OCI-LY1 (cell line): Measurements from ENCODE around the gene DBT.
"Not testable (repeated sequence)": the region's sequence is repeated elsewhere in the genome, so short reads cannot be mapped to it uniquely, and the experiment has no call there.

Experiments
- H2AFZ ChIP-seq: fragments of 200-600 bp; sonication (generic), shearing (Covaris generic); 2 replicates; pipeline ENCODE4 v1.6.0; 2014; ENCODE audit warnings: antibody characterized with exemption, mild to moderate bottlenecking, low read length
- H3F3A ChIP-seq: fragments of 200-600 bp; sonication (generic), shearing (Covaris generic); 2 replicates; pipeline ENCODE4 v1.6.0; 2014; ENCODE audit warnings: mild to moderate bottlenecking, antibody characterized with exemption, low read length, moderate library complexity; ENCODE audit not compliant: insufficient read depth
- H3K27ac ChIP-seq: fragments of 200-600 bp; sonication (generic); 2 replicates; pipeline ENCODE4 v1.5.1; 2014; ENCODE audit warnings: low read length, mixed run types, mild to moderate bottlenecking, low read depth; ENCODE audit not compliant: poor library complexity, severe bottlenecking
- H3K27me3 ChIP-seq: fragments of 200-600 bp; sonication (generic); 2 replicates; pipeline ENCODE4 v1.6.0; 2014; ENCODE audit warnings: antibody characterized with exemption, mild to moderate bottlenecking, low read length, moderate library complexity; ENCODE audit not compliant: insufficient read depth
- H3K36me3 ChIP-seq: fragments of 200-600 bp; sonication (generic); 2 replicates; pipeline ENCODE4 v1.6.1; 2014; ENCODE audit warnings: mild to moderate bottlenecking, antibody characterized with exemption, low read length, moderate library complexity, mixed read lengths; ENCODE audit not compliant: insufficient read depth
- H3K4me1 ChIP-seq: fragments of 200-600 bp; sonication (generic); 2 replicates; pipeline ENCODE4 v1.5.1; 2014; ENCODE audit warnings: mild to moderate bottlenecking, low read length, moderate library complexity; ENCODE audit not compliant: insufficient read depth, severe bottlenecking
- H3K4me2 ChIP-seq: fragments of 200-600 bp; sonication (generic), shearing (Covaris generic); 2 replicates; pipeline ENCODE4 v1.6.1; 2014; ENCODE audit warnings: low read length
- H3K4me3 ChIP-seq: fragments of 200-600 bp; sonication (generic); 2 replicates; pipeline ENCODE4 v1.5.1; 2014; ENCODE audit warnings: low read length, low read depth, mild to moderate bottlenecking, mixed read lengths; ENCODE audit not compliant: poor library complexity, severe bottlenecking
- H3K79me2 ChIP-seq: fragments of 200-600 bp; shearing (Covaris generic); 2 replicates; pipeline ENCODE4 v1.6.1; 2016; ENCODE audit warnings: mixed run types, low read length, mixed read lengths; ENCODE audit not compliant: insufficient read depth
- H3K9ac ChIP-seq: fragments of 200-600 bp; sonication (generic), shearing (Covaris generic); 2 replicates; pipeline ENCODE4 v1.6.1; 2014; ENCODE audit warnings: mild to moderate bottlenecking, low read length, mixed read lengths
- H3K9me2 ChIP-seq: fragments of 200-600 bp; sonication (generic), shearing (Covaris generic); 2 replicates; pipeline ENCODE4 v1.6.1; 2014; ENCODE audit warnings: low read depth, mild to moderate bottlenecking, low read length, mixed read lengths
- H3K9me3 ChIP-seq: fragments of 200-600 bp; shearing (Covaris generic); 2 replicates; pipeline ENCODE4 v1.6.1; 2014; ENCODE audit warnings: low read length, mixed read lengths
- H4K20me1 ChIP-seq: fragments of 200-600 bp; sonication (generic), shearing (Covaris generic); 2 replicates; pipeline ENCODE4 v1.6.0; 2016; ENCODE audit warnings: mild to moderate bottlenecking, low read length; ENCODE audit not compliant: insufficient read depth
- CTCF ChIP-seq: fragments of 200-600 bp; sonication (generic), shearing (Covaris generic); IDR thresholded peaks from 2 replicates; pipeline ENCODE4 v1.5.1; 2017; ENCODE audit warnings: mild to moderate bottlenecking, antibody characterized with exemption, low read length, moderate library complexity, mixed read lengths
- EZH2 ChIP-seq: fragments of 200-600 bp; sonication (generic), shearing (Covaris generic); IDR thresholded peaks from 2 replicates; pipeline ENCODE4 v1.8.0; 2017; ENCODE audit warnings: borderline replicate concordance, mixed run types, mild to moderate bottlenecking, antibody characterized with exemption, low read length, moderate library complexity, mixed read lengths

DBT gene

DNA sequence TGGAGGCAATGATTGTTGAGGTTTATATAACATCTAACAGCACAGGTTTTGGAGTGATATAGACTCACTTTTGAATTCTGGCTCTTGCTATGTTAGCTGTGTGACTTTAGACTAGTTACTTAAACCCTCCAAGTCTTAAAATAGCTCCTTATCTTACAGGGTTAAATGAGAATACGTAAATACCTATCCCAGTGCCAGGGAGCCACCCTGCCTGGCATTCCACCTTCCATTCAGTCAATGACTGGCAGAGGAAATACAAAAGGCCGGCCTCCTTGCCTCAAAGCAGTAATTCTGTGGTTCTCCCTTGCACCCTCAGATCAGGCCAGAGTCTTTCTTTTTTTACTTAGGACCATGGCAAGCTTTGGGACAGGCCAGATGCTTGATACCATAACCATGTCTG, 31.8 kb downstream of the DBT start:
- Histone ChIP-seq H3K4me1 (no peaks in the 10 kb centered on the region), H3F3A (no peaks in the 10 kb centered on the region), H3K4me2 (no peak overlapping the region), H3K27ac (no peak overlapping the region), H3K36me3 (peaks cover 36% of the 10 kb centered on the region), H3K9me3 (no peaks in the 10 kb centered on the region), H3K9me2 (no peaks in the 10 kb centered on the region), H3K4me3 (no peak overlapping the region), H2AFZ (no peak overlapping the region), H4K20me1 (no peaks in the 10 kb centered on the region), H3K9ac (no peak overlapping the region), H3K27me3 (no peaks in the 10 kb centered on the region), H3K79me2 (no peaks in the 10 kb centered on the region)
- TF ChIP-seq CTCF (no peak), EZH2 (no peak)

DNA sequence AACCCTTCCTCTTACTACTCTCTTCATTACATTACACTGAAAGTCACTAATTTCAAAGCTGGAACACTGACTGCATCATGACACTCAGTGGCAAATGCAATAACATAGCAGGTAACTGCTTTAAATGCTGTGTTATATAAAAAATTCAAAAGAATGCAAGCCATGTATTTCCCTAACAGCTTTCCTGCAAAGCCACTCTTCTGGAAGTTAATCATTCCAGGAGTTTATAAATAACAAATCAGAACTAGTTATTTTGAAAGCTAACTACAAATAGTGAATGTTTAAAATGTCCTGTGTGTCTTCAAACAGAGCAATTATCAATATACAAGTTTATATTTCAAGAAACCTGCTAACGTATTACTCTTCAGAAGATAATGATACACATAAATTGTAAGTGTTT, 34.5 kb downstream of the DBT start:
- Histone ChIP-seq H3F3A (no peaks in the 10 kb centered on the region), H3K36me3 (peaks cover 53% of the 10 kb centered on the region), H3K4me1 (no peaks in the 10 kb centered on the region), H3K9me3 (no peaks in the 10 kb centered on the region), H3K79me2 (no peaks in the 10 kb centered on the region), H3K27me3 (no peaks in the 10 kb centered on the region), H3K9me2 (no peaks in the 10 kb centered on the region), H3K27ac (no peak overlapping the region), H3K4me2 (no peak overlapping the region), H3K9ac (no peak overlapping the region), H4K20me1 (no peaks in the 10 kb centered on the region), H2AFZ (no peak overlapping the region), H3K4me3 (no peak overlapping the region)
- no peak for TF ChIP-seq EZH2

DNA sequence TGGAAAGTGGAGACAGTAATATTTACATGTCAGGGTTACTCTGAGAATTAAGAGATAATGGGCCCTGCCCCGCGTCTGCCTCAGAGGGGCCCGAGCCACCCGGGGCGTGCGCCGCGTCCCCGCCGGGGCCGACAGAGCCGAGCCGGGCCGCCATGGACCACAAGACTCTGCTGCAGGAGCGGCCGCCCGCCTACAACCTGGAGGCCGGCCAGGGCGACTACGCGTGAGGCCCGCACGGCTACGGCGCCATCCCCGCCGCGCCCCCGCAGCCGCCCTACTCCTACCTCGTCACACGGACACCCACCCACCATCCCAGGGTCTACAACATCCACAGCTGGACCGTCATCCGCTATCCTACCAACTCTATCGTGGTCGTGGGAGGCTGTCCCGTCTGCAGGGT, 36.5 kb downstream of the DBT start:
- H3K4me3 ChIP-seq, result no peak overlapping the region
- no peak overlapping the region for H2AFZ ChIP-seq
- H3K9ac ChIP-seq, result no peak overlapping the region
- peaks cover 52% of the 10 kb centered on the region for H3K36me3 ChIP-seq
- H3K4me1 ChIP-seq, result no peaks in the 10 kb centered on the region
- no peaks in the 10 kb centered on the region for H3K27me3 ChIP-seq
- H3K4me2 ChIP-seq, result no peak overlapping the region
- H4K20me1 ChIP-seq, result no peaks in the 10 kb centered on the region
- TF ChIP-seq CTCF, result no peak
- TF ChIP-seq EZH2, result no peak
- H3K9me3 ChIP-seq, result no peaks in the 10 kb centered on the region
- H3K79me2 ChIP-seq, result no peaks in the 10 kb centered on the region
- no peaks in the 10 kb centered on the region for H3K9me2 ChIP-seq
- H3F3A ChIP-seq, result no peaks in the 10 kb centered on the region
- no peak overlapping the region for H3K27ac ChIP-seq

- no peaks in the 10 kb centered on the region for H3K79me2 ChIP-seq
- no peaks in the 10 kb centered on the region for H3K4me1 ChIP-seq
- H4K20me1 ChIP-seq, result no peaks in the 10 kb centered on the region
- H3K4me2 ChIP-seq, result no peak overlapping the region
- H3K9me2 ChIP-seq, result no peaks in the 10 kb centered on the region
- H3F3A ChIP-seq, result no peaks in the 10 kb centered on the region
- H2AFZ ChIP-seq, result no peak overlapping the region
- H3K27me3 ChIP-seq, result no peaks in the 10 kb centered on the region
- H3K4me3 ChIP-seq, result no peak overlapping the region
- TF ChIP-seq CTCF, result no peak
- TF ChIP-seq EZH2, result no peak
- H3K27ac ChIP-seq, result no peak overlapping the region
- H3K9ac ChIP-seq, result no peak overlapping the region
- no peaks in the 10 kb centered on the region for H3K9me3 ChIP-seq
- H3K36me3 ChIP-seq, result peaks cover 43% of the 10 kb centered on the region
These were observed 43.3 kb downstream of the DBT start for GRCh38 chr1:100206301-100206700.

DNA sequence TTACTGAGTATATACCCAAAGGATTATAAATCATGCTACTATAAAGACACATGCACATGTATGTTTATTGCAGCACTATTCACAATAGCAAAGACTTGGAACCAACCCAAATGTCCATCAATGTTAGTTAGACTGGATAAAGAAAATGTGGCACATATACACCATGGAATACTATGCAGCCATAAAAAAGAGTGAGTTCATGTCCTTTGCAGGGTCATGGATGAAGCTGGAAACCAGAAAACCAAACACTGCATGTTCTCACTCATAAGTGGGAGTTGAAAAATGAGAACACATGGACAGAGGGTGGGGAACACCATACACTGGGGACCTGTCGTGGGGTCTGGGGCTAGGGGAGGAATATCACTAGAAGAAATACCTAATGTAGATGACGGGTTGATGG, 44.0 kb downstream of the DBT start:
- not testable (repeated sequence) for H3K79me2 ChIP-seq, H3K4me1 ChIP-seq, H3F3A ChIP-seq, H3K9me2 ChIP-seq, H2AFZ ChIP-seq, H4K20me1 ChIP-seq, H3K27me3 ChIP-seq, H3K4me2 ChIP-seq, H3K27ac ChIP-seq, H3K9me3 ChIP-seq, H3K4me3 ChIP-seq, H3K9ac ChIP-seq
- peaks cover 42% of the 10 kb centered on the region for H3K36me3 ChIP-seq

GRCh38 chr1:100205103-100205502, 44.5 kb downstream of the DBT start:
- not testable (repeated sequence) for H3K4me3 ChIP-seq, H3K4me2 ChIP-seq, H3K9me3 ChIP-seq, H3K9ac ChIP-seq, H4K20me1 ChIP-seq, H3K79me2 ChIP-seq, H3K9me2 ChIP-seq, H3K4me1 ChIP-seq, H2AFZ ChIP-seq, H3K27ac ChIP-seq, H3K27me3 ChIP-seq, H3F3A ChIP-seq
- peaks cover 39% of the 10 kb centered on the region for H3K36me3 ChIP-seq
